ENCODE measurements around the gene RRN3. TPM values are rescaled to one million over a fixed set of nuclear protein-coding genes. Genes with fewer than 3 reads are reported as not detected.
"Not testable (repeated sequence)": the region's sequence is repeated elsewhere in the genome, so short reads cannot be mapped to it uniquely, and the experiment has no call there.

RRN3 gene
- 29.9 and 35.7 TPM in 2 replicates for total RNA-seq (ENCODE audit: low replicate concordance)
- long read RNA-seq, transcript RRN3-201 (18 exons, 3,762 nt), result major isoform, 64 of 112 reads
- long read RNA-seq, transcript RRN3-203 (17 exons, 2,198 nt), result minor isoform, 26 of 112 reads
- long read RNA-seq, partial matches to known transcripts, result 12 of 112 reads
- long read RNA-seq, other reads (novel, unspliced or antisense), result 10 of 112 reads

DNA sequence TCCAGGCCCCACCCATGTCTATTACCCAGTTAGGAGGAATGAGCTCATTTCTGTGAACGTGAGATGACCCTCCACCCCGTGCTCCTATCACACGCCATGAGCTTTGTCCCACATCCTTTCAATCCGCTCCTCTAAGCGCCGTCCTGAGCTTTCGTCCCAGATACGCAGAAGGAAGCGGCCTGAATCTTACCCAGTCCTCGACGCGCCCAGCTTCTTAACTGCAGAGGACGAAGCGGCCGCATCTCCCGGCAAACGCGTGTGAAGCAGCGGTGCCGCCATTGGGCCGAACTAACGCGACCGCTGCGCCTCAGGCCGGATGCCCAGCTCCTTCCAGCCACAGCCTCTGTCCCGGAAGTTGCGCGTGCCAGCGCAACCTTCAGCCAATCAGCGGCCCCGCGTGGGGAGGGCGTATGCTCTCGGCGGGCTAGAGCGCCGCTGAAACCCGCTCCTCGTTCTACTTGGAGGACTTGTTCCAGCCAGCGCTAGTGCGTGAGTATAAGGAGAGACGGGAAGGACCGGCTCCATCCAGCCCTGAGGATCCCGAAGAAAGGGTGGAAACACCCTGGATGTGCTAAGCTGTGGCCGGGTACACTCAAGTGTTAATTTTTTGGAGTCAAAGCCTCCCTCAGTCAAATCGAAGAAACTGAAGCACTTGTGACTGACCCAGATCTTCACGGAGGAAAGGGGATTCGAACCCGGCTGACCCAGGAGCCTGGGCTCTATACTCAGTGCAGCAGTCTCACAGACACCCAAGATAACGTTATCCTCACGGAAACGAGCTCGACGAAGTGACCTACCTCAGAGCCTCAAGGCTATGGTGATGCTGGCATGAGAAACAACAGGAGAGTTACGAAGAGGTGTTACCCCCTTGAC lies at the start of gene RRN3:
Gene RRN3, minus strand, starts transcription at position 318 of the 873 bp plus-strand sequence. Its CDS starts 39 bp downstream, at position 279.
- not testable (repeated sequence) for H3K9me3 Mint-ChIP-seq, H3K36me3 Mint-ChIP-seq, H3K27me3 Mint-ChIP-seq
- H3K4me1 Mint-ChIP-seq (ENCODE audit: unreplicated experiment), result peaks cover 11% of the 10 kb centered on the region
- DNase-seq (ENCODE audit: extremely low spot score, unreplicated experiment), result peak; percentile 93
- peak within 1 kb of the TSS; percentile 99 for H3K27ac Mint-ChIP-seq
- peak within 1 kb of the TSS; percentile 99 for H3K4me3 Mint-ChIP-seq

- H3K4me3 Mint-ChIP-seq; H3K4me1 Mint-ChIP-seq (ENCODE audit: unreplicated experiment); H3K27me3 Mint-ChIP-seq; DNase-seq (ENCODE audit: extremely low spot score, unreplicated experiment); H3K9me3 Mint-ChIP-seq; H3K27ac Mint-ChIP-seq; H3K36me3 Mint-ChIP-seq: not testable (repeated sequence)
Observed at GRCh38 chr16:15143601-15144091, 49.6 kb upstream of the RRN3 start.

DNA sequence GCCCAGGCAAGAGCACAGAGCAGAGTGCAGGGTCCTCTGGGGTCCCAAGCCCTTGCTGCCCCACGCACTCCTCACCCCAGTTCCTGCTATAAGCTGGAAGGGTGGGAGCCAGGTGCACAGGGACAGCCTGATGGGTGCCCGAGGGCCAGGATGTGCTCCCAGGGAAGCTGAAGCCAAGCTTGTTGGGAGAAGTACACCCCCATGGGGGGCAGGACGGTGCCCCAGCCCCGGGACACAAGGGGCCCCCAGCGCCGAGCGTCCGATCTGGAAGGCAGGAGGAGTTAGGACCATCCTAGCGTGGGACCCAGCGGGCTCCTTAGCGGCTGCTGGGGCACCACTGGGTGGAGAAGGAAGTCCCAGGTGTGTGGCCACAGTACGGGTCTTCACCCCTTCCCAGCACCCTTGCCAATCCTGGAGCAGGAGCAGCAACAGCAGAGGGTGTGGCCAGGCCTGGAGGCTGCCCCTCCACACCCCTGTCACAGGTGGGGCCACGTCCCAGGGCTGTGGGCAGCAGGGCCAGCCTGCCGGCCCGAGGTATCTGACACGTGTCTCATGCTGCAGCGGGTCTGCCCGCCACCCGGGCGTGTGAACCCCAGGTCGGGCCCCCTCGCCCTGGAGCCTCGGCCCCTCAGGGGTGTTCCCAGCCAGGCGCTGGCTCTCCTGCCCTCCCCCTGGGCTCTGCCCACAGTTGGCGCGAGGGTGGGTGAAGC lies 49.0 kb upstream of the RRN3 start:
- H3K27me3 Mint-ChIP-seq; H3K9me3 Mint-ChIP-seq; DNase-seq (ENCODE audit: extremely low spot score, unreplicated experiment); H3K4me3 Mint-ChIP-seq; H3K4me1 Mint-ChIP-seq (ENCODE audit: unreplicated experiment); H3K27ac Mint-ChIP-seq; H3K36me3 Mint-ChIP-seq: not testable (repeated sequence)

- not testable (repeated sequence) for H3K4me1 Mint-ChIP-seq (ENCODE audit: unreplicated experiment); H3K4me3 Mint-ChIP-seq; H3K9me3 Mint-ChIP-seq; DNase-seq (ENCODE audit: extremely low spot score, unreplicated experiment); H3K27me3 Mint-ChIP-seq; H3K36me3 Mint-ChIP-seq; H3K27ac Mint-ChIP-seq
Observed at GRCh38 chr16:15142107-15142890, 48.2 kb upstream of the RRN3 start.

- Mint-ChIP-seq H3K9me3 (no peaks in the 10 kb centered on the region), H3K36me3 (no peaks in the 10 kb centered on the region), H3K27me3 (no peaks in the 10 kb centered on the region), H3K27ac (peak overlapping the region; percentile 39), H3K4me1 (ENCODE audit: unreplicated experiment) (peaks cover 8% of the 10 kb centered on the region), H3K4me3 (peak overlapping the region; percentile 47)
- no peak for DNase-seq (ENCODE audit: extremely low spot score, unreplicated experiment)
- TF ChIP-seq CTCF (conservative IDR thresholded peaks at IDR 0.05), result no peak
Observed at GRCh38 chr16:15141586-15141985, 47.5 kb upstream of the RRN3 start.

DNA sequence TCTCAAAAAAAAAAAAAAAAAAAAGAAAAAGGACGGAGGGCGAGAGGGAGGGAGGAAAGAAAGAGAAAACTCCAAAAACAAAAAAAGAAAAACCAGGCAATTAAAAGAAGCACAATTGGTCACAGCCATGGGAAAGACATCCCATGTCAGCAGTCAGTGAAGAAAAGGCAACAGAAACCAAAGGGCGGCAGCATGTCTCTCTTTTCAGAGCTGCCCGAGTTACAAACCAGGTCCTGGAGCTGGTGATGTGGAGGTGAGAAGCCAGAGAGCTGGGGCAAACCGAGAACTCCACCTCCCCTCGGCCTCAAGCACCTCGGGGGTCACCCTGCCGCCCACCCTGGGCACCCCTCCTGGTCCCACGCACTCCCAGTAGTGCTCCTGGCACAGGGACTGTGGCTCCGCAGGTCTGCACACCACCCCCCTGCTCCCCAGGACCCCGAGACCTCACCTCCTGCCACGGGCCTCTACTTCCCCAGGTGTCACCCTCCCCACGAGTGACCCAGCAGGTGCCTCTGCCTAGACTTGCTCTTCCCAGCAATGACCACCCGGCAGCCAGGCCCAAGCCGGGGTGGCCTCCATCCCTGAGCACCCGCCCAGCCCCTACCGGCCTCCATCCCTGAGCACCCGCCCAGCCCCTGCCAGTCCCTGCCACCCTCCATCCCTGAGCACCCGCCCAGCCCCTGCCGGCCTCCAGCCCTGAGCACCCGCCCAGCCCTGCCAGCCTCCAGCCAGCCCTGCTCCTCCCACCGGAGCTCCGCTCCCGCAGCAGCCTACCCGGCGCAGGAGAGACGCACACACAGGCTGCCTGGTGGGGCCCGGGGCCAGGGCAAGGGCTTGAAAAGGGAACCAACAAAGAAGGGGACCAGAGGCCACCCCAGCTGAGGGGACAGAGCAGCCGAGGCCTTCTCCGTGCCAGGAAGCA lies 46.6 kb upstream of the RRN3 start:
- H3K27me3 Mint-ChIP-seq; DNase-seq (ENCODE audit: extremely low spot score, unreplicated experiment); H3K4me1 Mint-ChIP-seq (ENCODE audit: unreplicated experiment); H3K9me3 Mint-ChIP-seq; H3K4me3 Mint-ChIP-seq; H3K36me3 Mint-ChIP-seq; H3K27ac Mint-ChIP-seq: not testable (repeated sequence)

DNA sequence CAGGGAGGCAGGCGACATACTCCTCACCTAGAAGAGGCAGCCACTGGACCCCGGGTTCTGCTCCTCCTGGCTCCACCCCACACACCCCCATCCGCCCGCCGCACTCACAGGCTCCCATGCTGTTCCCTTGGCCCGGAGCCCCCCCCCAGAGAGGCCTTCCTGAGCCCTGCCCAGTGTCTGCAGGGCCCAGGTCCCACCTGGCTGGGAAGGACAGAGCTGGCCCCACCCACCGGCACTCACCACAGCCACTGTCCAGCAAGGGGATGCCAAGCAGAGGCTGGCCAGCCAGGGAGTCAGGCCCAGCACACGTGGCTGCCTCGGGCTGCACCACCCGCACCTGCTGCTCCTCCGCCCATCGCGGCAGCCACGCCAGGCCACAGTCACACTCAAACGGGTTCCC lies 43.4 kb upstream of the RRN3 start:
- H3K4me3 Mint-ChIP-seq; H3K27me3 Mint-ChIP-seq; H3K9me3 Mint-ChIP-seq; DNase-seq (ENCODE audit: extremely low spot score, unreplicated experiment); H3K36me3 Mint-ChIP-seq; H3K27ac Mint-ChIP-seq; H3K4me1 Mint-ChIP-seq (ENCODE audit: unreplicated experiment): not testable (repeated sequence)

DNA sequence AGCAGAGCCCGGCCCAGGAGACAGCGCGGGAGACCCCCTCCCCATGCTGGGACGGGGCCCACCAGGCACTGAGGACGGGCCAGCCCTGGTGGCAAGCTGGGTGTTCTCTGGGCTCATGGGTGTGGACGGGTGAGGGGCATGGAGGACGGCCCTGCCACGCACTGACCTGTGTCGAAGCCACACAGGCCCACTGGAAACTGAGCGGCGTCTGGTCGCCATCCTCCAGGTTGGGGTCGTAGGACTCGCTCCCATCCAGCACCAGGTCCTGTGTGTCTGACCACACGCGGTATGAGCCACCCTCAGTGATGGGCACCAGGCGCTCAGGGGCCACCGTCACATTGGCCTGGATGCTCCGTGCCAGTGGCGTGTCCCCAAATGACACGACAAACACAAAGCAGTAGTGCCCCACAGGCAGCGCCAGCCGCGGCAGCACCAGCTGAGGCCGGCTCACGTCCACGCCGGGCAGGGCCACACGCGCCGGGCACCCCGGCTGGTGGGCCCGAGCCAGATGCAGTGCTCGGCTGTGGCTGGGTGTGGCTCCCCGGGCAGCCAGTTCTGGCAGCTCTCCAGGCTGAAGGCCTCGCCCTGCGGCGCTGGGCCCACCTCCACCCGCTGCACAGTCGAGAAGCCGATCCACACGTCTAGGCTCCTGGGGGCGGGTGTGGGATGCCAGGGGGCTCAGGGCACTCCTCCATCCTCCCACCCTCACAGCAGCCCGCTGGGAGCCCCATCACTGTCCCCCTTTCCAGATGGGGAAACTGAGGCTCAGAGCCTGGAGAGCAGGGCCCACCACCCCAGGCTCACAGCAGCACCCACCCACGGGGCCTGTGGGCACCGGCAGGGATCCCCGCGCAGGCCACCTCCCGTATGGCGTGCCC lies 41.6 kb upstream of the RRN3 start:
- not testable (repeated sequence) for H3K9me3 Mint-ChIP-seq; H3K27me3 Mint-ChIP-seq; H3K36me3 Mint-ChIP-seq; H3K4me3 Mint-ChIP-seq; H3K4me1 Mint-ChIP-seq (ENCODE audit: unreplicated experiment); H3K27ac Mint-ChIP-seq
- DNase-seq (ENCODE audit: extremely low spot score, unreplicated experiment), result peak; percentile 59

- DNase-seq (ENCODE audit: extremely low spot score, unreplicated experiment); H3K4me3 Mint-ChIP-seq; H3K36me3 Mint-ChIP-seq; H3K27me3 Mint-ChIP-seq; H3K9me3 Mint-ChIP-seq; H3K27ac Mint-ChIP-seq; H3K4me1 Mint-ChIP-seq (ENCODE audit: unreplicated experiment): not testable (repeated sequence)
Observed at GRCh38 chr16:15134752-15135482, 40.8 kb upstream of the RRN3 start.

- DNase-seq (ENCODE audit: extremely low spot score, unreplicated experiment); H3K4me1 Mint-ChIP-seq (ENCODE audit: unreplicated experiment); H3K4me3 Mint-ChIP-seq; H3K36me3 Mint-ChIP-seq; H3K9me3 Mint-ChIP-seq; H3K27me3 Mint-ChIP-seq; H3K27ac Mint-ChIP-seq: not testable (repeated sequence)
Observed at GRCh38 chr16:15133554-15133953, 39.5 kb upstream of the RRN3 start.

Measured in type B pancreatic cell (in vitro differentiated cells).